T-helper 2 cell treated with Interferon-gamma antibody and Interleukin-4, amounts not matched to agents 100 ng/mL and 5 ng/mL, for 36 hours (primary cell): ENCODE data around the gene ATG5. TPM values are rescaled to one million over a fixed set of nuclear protein-coding genes. Genes with fewer than 3 reads are reported as not detected.

Experiments used
- intact Hi-C: fragments of 100-400 bp; cut with micrococcal nuclease; formaldehyde crosslinking; loops from one replicate; pipeline ENCODE4 v1.15.1; 2023
- total RNA-seq: library from RNA; stranded (reverse); gene quantifications from 2 replicates; pipeline ENCODE4 v1.2.3, GENCODE V29; 2022

Gene ATG5
- total RNA-seq, 1 donor from 2014 or later = 32.9 TPM

DNA sequence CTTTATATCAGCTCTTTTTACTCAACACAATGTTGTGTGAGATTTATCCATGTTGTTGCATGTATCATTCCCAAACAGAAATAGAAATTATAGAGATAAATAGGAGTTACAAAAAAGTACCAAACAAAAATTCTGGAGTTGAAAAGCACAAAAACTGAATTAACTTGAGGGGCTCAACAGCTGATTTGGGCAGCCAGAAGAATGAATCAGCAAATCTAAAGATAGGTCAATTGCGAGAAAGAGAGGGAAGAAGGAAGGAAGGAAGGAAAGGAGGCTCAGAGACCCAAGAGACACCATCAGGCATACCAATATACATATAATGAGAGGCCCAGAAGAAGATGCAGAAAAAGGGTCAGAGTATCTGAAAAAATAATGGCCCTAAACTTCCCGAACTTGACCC, 98.9 kb downstream of the ATG5 start:
- intact Hi-C loops = no loop called here

DNA sequence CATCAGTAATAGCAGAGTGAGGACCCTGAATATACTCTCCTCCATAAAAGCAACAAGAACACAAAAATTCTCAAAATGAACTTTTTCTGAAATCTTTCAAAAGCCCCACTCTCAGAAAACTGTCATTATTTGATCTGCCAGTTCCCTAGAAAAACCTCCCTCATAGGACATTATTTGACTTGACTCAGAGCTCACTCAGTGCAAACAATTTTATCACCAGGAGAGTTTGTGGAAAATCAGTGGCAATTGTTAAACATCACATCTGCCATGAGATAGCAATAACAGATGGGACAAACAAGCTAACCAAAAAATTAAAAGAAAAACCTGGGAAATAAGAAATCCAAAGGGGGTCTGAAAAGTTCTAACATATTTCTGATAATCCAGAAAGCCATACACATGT, 100.0 kb downstream of the ATG5 start:
- intact Hi-C loops = no loop called here

DNA sequence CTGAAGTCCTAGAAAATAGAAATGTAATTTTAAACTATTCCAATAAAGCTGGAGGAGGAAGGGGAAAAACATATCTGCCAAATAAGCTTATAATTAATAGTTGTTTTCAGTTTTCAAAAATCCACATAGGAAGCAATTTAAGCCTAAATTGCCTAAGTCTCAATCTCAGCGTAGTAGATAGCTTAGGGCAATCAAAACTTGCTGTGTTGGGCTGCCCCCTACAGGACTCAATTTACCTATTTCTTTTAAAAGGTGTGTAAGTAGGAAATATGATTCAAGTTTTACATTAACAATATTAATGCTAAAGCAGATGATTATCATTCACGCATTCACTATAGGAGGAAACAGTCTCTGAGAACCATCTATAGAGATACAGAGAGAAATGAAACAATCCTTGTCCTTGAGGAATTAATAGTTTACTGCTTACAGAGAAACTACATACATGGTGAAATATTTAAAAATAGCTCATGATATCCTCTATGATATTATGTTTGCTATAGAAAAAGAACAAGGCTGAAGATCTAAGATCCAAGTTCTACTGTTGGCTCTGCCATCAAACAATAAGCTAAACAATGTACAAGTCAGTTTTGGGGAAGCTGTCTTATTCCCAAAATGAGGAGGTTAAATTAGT, 102.1 kb downstream of the ATG5 start:
- intact Hi-C loops = loop anchor here (1.0 to 5.0 kb wide), 8 partner anchors 29 to 792 kb away; no protein-coding TSS in a partner anchor

DNA sequence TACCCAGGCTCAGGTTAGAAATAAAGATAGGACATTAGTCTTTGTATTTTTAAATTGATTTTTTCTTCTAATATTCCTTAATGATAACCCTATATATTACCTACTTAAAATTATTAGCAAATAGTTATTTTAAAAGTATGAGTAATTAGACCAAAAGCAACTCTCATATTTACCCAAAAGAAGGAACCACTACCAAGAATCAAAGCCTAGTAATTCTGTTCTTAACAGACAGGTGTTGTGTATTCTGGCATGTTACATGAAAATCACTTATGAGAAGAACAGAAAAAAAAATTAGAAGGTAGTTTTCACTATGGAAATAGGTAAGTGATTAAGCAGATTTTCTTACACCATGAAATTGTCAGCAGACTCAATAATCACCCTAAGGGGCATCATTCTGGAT, 105.1 kb downstream of the ATG5 start:
- intact Hi-C loops = loop anchor here (5.0 kb wide), 1 partner anchor 228 kb away; no protein-coding TSS in a partner anchor

DNA sequence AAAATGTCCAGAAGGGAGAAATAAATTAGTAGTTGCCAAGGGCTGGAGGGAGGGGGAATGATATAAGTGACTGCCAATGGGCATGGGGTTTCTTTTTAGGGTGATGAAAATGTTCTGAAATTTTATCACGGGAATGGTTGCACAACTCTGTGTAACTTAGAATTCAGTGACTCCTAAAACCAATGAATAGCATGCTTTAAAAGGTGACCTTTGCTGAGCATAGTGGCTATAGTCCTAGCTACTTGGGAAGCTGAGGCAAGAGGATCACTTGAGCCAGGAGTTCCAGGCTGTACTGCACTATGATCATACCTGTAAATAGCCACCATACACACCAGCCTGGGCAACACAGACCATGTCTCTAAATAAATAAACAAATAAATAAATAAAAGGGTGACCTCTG, 109.0 kb downstream of the ATG5 start:
- intact Hi-C loops = no loop called here

DNA sequence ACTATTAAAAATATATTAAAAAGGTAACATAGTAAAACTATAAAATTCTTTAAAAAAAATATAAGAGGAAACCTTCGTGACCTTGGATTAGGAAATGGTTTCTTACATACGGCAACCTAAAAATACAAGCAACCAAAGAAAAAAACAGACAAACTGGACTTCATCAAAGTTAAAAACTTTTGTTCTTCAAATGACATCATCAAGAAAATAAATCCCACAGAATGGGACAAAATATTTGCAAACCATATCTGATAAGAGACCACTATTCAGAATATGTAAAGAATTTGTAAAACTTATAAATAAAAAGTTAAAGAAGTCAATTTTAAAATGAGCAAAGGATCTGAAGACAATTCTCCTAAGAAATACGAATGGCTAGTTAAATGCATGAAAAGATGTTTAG, 110.0 kb downstream of the ATG5 start:
- intact Hi-C loops = no loop called here

DNA sequence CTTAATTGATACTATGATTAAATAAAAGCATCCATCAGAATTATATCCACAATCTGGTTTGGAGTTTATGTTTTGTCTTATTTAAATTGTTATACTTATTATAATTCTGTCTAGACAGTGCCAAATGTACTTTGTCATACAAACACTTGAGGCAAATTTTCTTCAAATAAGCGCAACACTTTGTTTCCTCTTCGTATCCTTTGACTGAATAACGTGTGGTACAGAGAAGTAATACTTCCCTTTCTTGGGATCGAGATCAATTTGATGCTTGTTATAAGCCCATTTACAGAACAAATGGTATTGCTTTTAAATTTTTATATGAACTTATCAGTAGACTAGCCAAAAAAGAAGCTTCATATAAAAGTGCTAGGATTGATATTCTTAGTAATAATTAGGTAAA, 111.0 kb downstream of the ATG5 start:
- intact Hi-C loops = no loop called here

DNA sequence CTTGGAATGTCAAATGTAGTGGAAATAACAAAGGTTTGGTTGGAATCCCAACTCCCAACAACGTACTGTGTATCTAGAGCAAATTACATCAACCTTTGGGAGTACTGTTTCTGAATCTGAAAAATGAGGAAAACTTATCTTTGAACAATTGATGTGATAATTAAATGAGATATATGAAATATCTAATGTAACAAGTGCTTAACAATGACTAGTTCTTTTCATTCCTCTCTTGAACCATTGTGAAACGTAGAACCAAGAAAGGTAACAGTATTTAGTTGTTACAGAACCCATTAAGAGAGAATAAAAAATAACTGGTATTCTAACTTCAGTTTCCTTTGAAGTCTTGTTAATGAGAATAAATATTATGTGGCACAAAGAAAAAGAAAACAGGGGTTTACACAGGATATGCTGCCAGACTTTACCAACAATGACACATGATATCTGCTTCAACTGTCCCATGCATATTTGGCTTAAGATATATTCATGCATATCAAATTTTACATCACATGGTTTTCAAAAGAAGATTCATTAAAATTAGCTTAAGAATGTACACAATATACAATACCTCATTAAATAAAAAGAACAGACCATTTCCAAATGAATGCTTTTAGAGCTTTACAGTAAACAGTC, 111.8 kb downstream of the ATG5 start:
- intact Hi-C loops = no loop called here

DNA sequence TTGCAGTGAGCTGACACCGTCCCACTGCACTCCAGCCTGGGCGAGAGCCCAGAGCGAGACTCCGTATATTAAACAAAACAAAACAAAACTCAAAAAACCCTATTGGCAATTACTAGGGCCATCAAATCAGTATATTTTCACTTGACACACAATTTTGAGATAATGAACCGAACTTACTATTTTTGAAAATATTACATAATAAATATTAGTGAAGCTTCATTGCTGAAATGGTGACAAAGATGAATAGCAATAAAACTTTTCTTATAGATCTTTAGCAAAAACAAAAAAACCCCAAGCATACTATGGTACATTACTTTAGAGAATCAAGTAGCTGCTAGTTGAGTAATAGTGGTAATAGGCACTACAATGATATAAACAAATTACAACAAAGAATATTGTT, 113.0 kb downstream of the ATG5 start:
- intact Hi-C loops = no loop called here

DNA sequence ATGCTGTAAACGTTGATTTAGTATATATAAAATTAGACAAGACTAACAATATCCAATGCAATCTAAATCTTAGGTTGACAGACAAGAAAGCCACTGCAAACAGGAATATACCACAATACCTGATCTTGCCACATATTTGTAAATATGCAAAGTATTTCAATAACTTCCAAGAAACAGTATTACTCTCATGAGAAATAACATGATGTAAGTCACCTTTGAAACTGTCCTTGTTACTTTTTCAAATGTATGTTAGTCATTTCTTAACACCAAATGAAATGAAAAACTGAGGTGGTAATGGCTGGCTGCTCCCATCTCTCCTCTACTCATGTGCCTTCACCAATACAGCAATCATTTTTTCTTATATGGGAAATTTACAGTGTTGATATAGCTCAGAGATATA, 118.7 kb downstream of the ATG5 start:
- intact Hi-C loops = no loop called here

DNA sequence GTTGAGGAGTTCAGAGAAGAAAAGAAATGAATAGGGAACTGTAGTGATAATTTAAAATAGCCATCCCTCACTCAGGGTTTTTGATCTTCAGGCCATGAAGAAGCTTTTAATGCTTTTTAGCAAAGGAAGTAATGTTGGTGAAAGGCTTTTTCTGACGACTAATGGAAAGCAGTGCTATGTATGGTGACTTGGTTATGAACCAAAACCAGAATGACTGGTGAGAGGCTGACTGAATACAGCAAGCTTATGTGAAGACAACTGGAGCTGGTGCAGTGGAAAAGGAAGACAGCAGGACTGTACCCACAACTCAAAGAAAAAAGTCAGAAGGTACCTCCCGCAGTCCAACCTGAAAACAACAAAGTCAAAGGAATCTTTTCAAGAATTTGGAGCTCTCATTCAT, 120.6 kb downstream of the ATG5 start:
- intact Hi-C loops = no loop called here

DNA sequence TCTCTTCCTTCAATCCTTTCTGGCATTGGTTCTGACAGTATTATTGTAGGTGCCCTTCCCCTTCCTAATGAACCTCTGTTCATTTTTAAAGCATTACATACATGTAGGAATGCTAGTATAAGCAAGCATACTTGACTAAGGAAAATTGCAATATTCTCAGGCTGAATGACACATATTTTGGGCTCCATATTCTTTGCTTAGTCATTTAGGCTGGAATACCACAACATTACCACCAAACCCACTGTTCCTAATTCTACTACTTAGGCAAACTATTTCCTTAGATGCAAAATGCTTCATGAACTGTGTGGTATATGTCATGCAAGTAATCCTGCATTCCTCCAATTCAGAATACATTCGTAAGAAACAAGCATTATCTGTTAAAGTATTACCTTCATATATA, 125.6 kb downstream of the ATG5 start:
- intact Hi-C loops = no loop called here

DNA sequence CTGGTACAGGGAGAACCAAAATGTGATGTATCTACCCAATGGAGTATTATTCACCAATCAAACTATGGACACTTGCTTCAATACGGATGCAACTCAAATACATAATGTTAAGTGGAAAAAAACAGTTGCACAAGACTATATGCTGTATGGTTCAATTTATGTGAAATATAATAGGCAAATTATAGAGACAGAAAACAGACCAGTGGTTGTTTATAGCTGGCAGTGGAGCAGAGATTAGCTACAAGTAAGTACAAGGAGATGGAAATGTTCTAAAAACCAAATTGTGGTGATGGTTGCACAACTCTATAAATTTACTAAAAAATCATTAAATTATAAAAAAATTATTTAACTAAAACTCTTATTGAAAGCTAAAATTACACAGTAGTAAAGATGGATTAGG, 126.2 kb downstream of the ATG5 start:
- intact Hi-C loops = no loop called here

DNA sequence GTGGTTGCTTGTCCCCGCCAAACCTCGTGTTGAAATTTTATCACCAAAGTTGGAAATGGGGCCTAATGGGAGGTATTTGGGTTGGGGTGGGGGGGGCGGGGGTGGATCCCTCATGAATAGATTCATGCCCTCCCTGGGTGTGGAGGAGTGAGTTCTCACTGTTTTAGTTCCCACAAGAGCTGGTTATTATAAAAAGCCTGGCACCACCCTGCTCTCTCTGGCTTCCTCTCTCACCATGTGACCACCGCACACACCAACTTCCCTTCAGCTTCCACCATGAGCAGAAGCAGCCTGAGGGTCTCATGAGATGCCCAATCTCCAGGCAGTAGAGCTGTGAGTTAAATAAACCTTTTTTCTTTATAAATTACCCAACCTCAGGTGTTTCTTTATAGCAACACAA, 128.1 kb downstream of the ATG5 start:
- intact Hi-C loops = no loop called here

DNA sequence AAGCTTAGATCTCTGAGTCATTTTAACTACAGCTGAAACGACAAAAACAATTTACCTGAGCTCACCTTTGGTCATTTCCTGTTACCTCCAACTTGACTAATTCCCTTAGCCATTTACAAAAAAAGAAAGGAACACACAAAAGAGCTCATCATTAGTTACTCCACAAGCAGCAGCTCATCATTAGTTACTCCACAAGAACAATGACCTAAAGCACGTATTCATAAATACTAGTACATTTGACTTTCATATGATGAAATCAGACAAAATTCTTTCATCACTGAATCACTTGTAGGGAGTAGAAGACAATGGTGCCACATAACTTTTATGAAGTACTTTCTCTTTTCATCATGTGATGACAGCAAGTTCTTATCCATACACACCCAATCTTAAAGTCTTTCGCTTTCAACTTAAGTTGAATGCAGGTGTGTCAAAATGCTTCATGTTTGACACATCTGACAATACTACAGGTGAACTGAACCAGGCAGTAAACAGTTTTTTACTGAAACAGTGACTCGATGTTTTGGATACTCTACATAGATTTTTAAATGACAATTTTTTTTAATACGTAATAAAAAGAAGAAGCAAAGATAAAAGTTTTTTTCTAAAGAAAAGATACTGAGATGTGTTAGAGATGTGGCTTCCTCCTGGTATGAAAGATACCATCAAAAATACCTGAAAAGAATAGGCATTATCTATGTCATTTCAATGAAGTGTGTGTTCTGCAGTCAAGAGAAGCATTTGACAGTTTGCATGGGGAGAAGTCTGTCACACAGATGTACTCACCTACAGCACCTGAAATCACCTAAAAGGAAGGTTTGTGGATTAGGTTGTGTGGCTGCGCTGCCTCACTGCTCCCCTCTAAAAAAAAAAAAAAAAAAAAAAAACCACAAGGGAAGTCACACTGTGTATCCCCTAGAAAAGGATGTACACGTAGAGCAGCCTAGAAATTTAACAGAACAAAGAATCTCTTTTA, 130.3 kb downstream of the ATG5 start:
- intact Hi-C loops = loop anchor here (1.0 to 2.0 kb wide), 6 partner anchors 9 to 549 kb away; no protein-coding TSS in a partner anchor

DNA sequence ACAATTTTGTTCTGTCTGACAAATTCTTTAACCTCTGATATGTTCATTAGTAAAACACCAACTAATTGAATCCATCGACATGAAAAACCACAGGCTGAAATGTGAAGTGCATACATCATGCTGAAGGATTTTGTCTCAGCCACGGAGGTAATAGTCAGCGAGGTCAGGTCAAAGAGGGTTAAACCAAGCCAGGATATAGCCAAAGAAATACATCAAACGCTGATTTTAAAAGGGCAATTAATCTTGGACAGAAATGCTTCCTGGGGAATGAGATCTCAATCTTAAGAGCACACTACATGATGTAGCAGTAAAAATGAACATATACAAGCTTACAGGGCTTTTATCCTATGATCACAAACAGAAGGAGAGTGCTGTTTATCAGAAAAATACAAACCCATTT, 132.7 kb downstream of the ATG5 start:
- intact Hi-C loops = no loop called here

DNA sequence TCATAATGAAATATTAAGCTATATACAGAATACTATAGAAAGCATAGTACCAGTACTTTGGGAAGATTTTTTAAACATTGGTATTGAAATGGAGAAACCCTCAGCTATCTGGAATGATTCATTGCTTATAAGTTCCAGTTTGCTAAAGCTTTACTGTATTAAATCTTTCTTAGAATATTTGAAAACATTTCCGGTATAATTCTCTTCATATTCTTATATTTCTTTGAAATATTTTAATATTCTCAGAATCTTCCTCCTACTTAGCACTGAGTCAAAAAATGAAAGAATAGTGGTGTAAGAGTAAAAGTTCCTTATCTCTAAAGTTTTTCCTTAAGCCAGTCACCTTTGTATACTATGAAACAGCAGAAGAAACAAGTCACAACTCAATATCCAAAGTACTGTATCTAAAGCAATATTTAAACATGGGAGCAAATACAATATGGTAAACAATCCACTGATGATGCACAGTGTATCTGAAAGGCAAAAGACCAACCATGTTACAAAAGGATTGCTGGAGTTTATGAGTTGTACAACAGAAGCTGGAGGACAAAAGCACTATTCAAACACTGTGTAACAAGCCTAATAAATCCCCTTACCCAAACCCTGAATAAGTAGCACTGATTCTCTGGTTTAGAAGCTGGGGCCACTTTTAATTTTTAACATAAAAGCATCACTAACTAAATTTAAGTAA, 137.3 kb downstream of the ATG5 start:
- intact Hi-C loops = loop anchor here (1.0 to 10.0 kb wide), 2 partner anchors 24 to 373 kb away; no protein-coding TSS in a partner anchor

DNA sequence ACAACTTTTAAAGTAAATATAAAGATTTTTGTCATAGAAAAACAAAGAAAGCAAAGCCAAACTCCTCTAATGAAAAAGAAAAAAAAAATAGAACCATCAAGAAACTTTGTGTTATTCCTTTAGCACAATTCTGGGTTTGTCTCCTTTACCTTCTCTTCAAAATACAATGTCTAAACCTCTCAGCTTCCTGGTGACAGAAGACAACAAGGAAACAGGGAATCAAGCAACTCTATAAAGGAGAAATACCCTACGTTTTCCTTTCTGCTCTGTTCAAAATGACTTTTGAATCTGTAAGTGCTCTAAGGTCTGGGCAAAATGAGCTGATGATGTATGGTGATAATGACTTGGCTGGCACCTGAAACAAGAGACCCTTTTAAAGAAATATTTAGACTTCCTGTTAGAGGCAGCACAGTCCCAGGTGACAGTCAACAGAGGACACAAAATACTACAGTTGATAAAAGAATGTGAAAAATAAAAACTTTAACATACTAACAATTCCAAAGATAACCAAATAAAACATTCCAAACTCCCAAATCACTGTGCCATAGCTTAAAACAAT, 138.1 kb downstream of the ATG5 start:
- intact Hi-C loops = loop anchor here (10.0 kb wide), 1 partner anchor 373 kb away; no protein-coding TSS in a partner anchor

DNA sequence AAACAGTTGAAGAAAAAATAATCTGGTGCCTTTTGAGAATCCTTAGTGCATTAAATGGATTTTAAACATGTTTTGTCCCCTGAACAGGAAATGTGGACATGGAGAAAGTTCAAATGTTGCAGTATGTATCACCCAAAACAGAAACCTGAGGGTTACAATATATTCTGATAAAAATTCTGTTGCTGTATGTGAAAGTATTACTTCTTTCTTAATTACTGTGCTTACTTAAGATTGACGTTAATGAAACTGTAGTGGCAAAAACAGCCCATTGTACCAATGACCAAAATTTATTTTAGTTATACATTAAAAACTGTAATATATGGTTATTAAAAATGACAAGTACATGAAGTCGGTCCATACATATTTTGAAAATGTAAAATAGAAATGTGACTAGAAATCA, 138.8 kb downstream of the ATG5 start:
- intact Hi-C loops = loop anchor here (1.0 to 10.0 kb wide), 3 partner anchors 9 to 372 kb away; no protein-coding TSS in a partner anchor

DNA sequence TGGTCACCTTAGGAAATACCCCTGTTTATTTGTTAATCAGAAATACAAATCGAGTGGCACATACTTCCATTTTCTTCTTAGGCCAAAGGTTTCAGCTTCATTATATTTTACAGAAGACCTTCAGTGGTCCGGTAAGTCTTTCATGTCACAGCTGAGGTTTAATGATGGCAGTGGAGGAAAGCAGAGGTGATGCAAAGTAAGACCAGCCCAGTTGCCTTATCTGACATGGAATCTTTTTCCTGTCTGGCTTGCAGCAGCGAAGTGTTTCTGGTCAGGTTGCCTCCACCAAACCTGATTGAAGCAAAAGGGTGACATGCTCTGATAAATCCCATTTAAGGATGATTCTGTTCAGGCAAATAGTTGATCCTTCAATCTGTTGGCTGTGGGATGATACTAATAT, 139.4 kb downstream of the ATG5 start:
- intact Hi-C loops = loop anchor here (1.0 to 10.0 kb wide), 3 partner anchors 9 to 371 kb away; no protein-coding TSS in a partner anchor

DNA sequence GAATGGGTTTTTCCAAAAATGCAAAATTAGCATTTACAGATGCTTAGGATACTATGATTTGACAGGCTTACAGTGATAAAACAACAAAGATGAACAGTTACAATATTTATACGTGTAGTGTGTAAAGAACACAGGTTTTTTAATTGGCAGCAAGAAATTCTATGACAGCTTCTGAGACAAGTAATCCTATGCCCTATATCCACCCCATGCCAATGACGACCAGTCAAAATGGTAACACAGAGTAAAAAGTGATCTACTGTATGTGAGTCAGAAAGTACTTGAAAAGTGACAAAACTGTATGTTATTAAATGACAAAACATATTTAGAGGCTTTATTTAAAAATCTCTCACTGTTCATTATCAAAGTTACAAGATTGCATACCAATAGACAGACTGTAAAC, 139.9 kb downstream of the ATG5 start:
- intact Hi-C loops = loop anchor here (1.0 to 10.0 kb wide), 3 partner anchors 10 to 371 kb away; no protein-coding TSS in a partner anchor
